GM12878 (cell line): ENCODE results near the gene TMEM252. TPM values are rescaled to one million over a fixed set of nuclear protein-coding genes. Genes with fewer than 3 reads are reported as not detected.

ENCODE experiments used
- ATAC-seq: fragments of 200-7000 bp; cut with Tn5 transposase; 3 replicates; pipeline ENCODE4 v1.9.1; 2020; ENCODE audit warnings: mild to moderate bottlenecking, moderate library complexity
- BruUV-seq: library from RNA; stranded (reverse); fragments of 400-500 nt; replicated peaks from 2 replicates; lab custom pipeline; 2021; lab: Mats Ljungman, UMichigan
- CTCF ChIA-PET: fragments of 300-600 bp; sonication (Branson Sonifier 250); formaldehyde crosslinking; extraction: SDS; loops from one replicate; lab custom pipeline; 2021; ENCODE audit warnings: inconsistent platforms; lab: Yijun Ruan, JAX
- POLR2A ChIA-PET: fragments of 350-600 bp; formaldehyde crosslinking; extraction: SDS; loops from one replicate; lab custom pipeline; 2021; ENCODE audit warnings: inconsistent platforms; lab: Charles Lee
- RAD21 ChIA-PET: fragments of 300-600 bp; sonication (Branson Sonifier 250); formaldehyde crosslinking; loops from one replicate; lab custom pipeline; 2023; ENCODE audit warnings: antibody characterized with exemption; ENCODE audit not compliant: unreplicated experiment; lab: Charles Lee
- SMC1A ChIA-PET: fragments of 300-600 bp; sonication (Branson Sonifier 250); formaldehyde crosslinking; loops from one replicate; lab custom pipeline; 2023; ENCODE audit not compliant: unreplicated experiment, uncharacterized antibody; lab: Charles Lee
- DNase-seq: peaks from one replicate; pipeline ENCODE4 v3.0.0-alpha.2; 2011; ENCODE audit warnings: low read depth, low spot score
- FAIRE-seq: peaks from 3 replicates; lab custom pipeline; 2011; peaks lifted over from hg19 to GRCh38; lab: Jason Lieb, UNC
- H2AFZ ChIP-seq: 2 replicates; pipeline ENCODE4 v1.6.0; 2011; ENCODE audit warnings: low read depth, low read length, control low read depth; ENCODE audit not compliant: control insufficient read depth
- H3K27ac ChIP-seq: 2 replicates; pipeline ENCODE4 v1.5.1; 2011; ENCODE audit warnings: control low read depth; ENCODE audit not compliant: control insufficient read depth, insufficient read depth
- H3K27me3 ChIP-seq, 2 experiments: replicated peaks in 1 of 2; 2 replicates each; pipeline versions ENCODE4 v1.6.0 to v1.6.1; 2011; ENCODE audit warnings: low read length in 1 of 2; ENCODE audit not compliant: control insufficient read depth in 2 of 2, insufficient read depth in 2 of 2
- H3K36me3 ChIP-seq, 2 experiments: 2 replicates each; pipeline ENCODE4 v1.5.1; 2011; ENCODE audit warnings: low read length in 1 of 2; ENCODE audit not compliant: control insufficient read depth in 2 of 2, insufficient read depth in 2 of 2
- H3K4me1 ChIP-seq: 2 replicates; pipeline ENCODE4 v1.6.1; 2011; ENCODE audit warnings: mild to moderate bottlenecking, low read length, moderate library complexity, mixed read lengths; ENCODE audit not compliant: control insufficient read depth, insufficient read depth
- H3K4me2 ChIP-seq: 2 replicates; pipeline ENCODE4 v1.6.0; 2011; ENCODE audit warnings: control low read depth; ENCODE audit not compliant: control insufficient read depth, insufficient read depth
- H3K4me3 ChIP-seq: fragments of 200-600 bp; sonication (generic); 2 replicates; pipeline ENCODE4 v1.5.1; 2016
- H3K79me2 ChIP-seq: 2 replicates; pipeline ENCODE4 v1.6.0; 2011; ENCODE audit warnings: low read length; ENCODE audit not compliant: control insufficient read depth, insufficient read depth
- H3K9ac ChIP-seq: 2 replicates; pipeline ENCODE4 v1.8.0; 2011; ENCODE audit warnings: low read length, control low read depth, mixed read lengths; ENCODE audit not compliant: control insufficient read depth, insufficient read depth
- H3K9me3 ChIP-seq: replicated peaks from 3 replicates; pipeline ENCODE4 v1.5.1; 2011; ENCODE audit warnings: mild to moderate bottlenecking, low read length; ENCODE audit not compliant: control insufficient read depth, insufficient read depth
- H4K20me1 ChIP-seq: 2 replicates; pipeline ENCODE4 v1.6.0; 2011; ENCODE audit not compliant: control insufficient read depth, insufficient read depth
- CBFB ChIP-seq: IDR thresholded peaks from 2 replicates; pipeline ENCODE4 v1.6.1; 2016; ENCODE audit warnings: antibody characterized with exemption, low read depth
- IKZF2 ChIP-seq, 2 experiments: fragments of 450-650 bp; IDR thresholded peaks; 2 replicates each; pipeline ENCODE4 v1.6.1; 2017; ENCODE audit warnings: mild to moderate bottlenecking in 2 of 2, moderate library complexity in 2 of 2
- LARP7 ChIP-seq: fragments of 450-650 bp; IDR thresholded peaks from 2 replicates; pipeline ENCODE4 v1.6.1; 2017; ENCODE audit warnings: mild to moderate bottlenecking
- POLR2A ChIP-seq: IDR thresholded peaks from 2 replicates; pipeline ENCODE4 v1.6.1; 2011; ENCODE audit warnings: low read depth, mild to moderate bottlenecking, low read length
- RBBP5 ChIP-seq: fragments of 200-600 bp; sonication (generic); conservative IDR thresholded peaks from 2 replicates; pipeline ENCODE4 v1.6.1; 2016
- RCOR1 ChIP-seq: conservative IDR thresholded peaks from 2 replicates; pipeline ENCODE4 v1.6.1; 2012; ENCODE audit warnings: low read depth, low read length, improper control_type of control experiment
- STAT1 ChIP-seq: fragments of 450-650 bp; conservative IDR thresholded peaks from 2 replicates; pipeline ENCODE4 v1.6.1; 2014; ENCODE audit warnings: antibody characterized with exemption, mild to moderate bottlenecking
- SUZ12 ChIP-seq: fragments of 200-600 bp; sonication (generic); IDR thresholded peaks from one replicate; pipeline ENCODE4 v1.6.1; 2018; ENCODE audit warnings: antibody characterized with exemption, mild to moderate bottlenecking; ENCODE audit not compliant: unreplicated experiment
- WGBS: methylation state at CpG from one replicate; pipeline ENCODE4 v1.1.6; 2016; ENCODE audit warnings: low lambda C conversion rate; ENCODE audit not compliant: insufficient replicate concordance, insufficient coverage; ENCODE audit errors: missing lambda C conversion rate; 5-methylcytosine and 5-hydroxymethylcytosine counted together
- in situ Hi-C: fragments of 300-500 bp; cut with MboI; formaldehyde crosslinking; loops from 9 replicates; pipeline ENCODE4 v1.14.3; 2018; ENCODE audit warnings: mixed read lengths
- intact Hi-C: fragments of 100-400 bp; cut with micrococcal nuclease; formaldehyde crosslinking; loops from one replicate; pipeline ENCODE4 v1.14.2; 2022; ENCODE audit not compliant: unreplicated experiment
- polyA plus RNA-seq, 11 experiments: library from polyadenylated mRNA; depleted of rRNA in 4 of 11; unstranded in 6 of 11; stranded (reverse) in 5 of 11; fragments of >200 nt; fragmentation: Nextera tagmentation in 4 of 11; fragmentation: Illumina TruSeq in 1 of 11; extraction: Ambion mirVana in 4 of 11; extraction: Trizol in 1 of 11; gene quantifications; 1 replicate in 1 of 11; 2 replicates in 10 of 11; pipeline versions ENCODE4 v1.2.1 to v1.2.3, GENCODE V29; 2011 to 2016; ENCODE audit warnings: inconsistent platforms in 2 of 11, missing spikeins in 2 of 11, low read depth in 1 of 11
- total RNA-seq, 4 experiments: library from RNA; depleted of rRNA in 3 of 4; stranded (reverse); fragments of >200 nt in 3 of 4; fragmentation: Illumina TruSeq in 1 of 4; extraction: Trizol in 1 of 4; gene quantifications; 2 replicates each; pipeline versions ENCODE4 v1.2.1 to v1.2.3, GENCODE V29; 2013 to 2021
- TF ChIP-seq, protein P1 (sequence below): IDR thresholded peaks from 2 replicates; pipeline ENCODE4 v1.6.1; 2012; ENCODE audit warnings: low read depth, low read length, improper control_type of control experiment

The TMEM252 gene
- total and polyA plus RNA-seq, 10 of the 15 experiments (the other 5 are each of a cell fraction or from before 2014, with no cell fraction given): not detected

GRCh38 chr9:68567565-68567964 is 26.9 kb upstream of the TMEM252 start:
- intact Hi-C loops: loop anchor here (5.0 to 10.0 kb wide), 3 partner anchors 60 to 223 kb away; no protein-coding TSS in a partner anchor
- ChIA-PET POLR2A (no interaction called here), CTCF (interaction anchor here (0.8 to 3.0 kb wide), 25 partner anchors 8 to 554 kb away, joined by 3 to 23 read pairs (median 4); no protein-coding TSS in a partner anchor), SMC1A (interaction anchor here (0.7 to 2.3 kb wide), 10 partner anchors 11 to 399 kb away, joined by 3 to 9 read pairs (median 4); partner anchors contain the start of gene TMEM252), RAD21 (interaction anchor here (0.8 to 1.9 kb wide), 6 partner anchors 8 to 430 kb away, joined by 3 to 9 read pairs (median 4); no protein-coding TSS in a partner anchor)
- no peak for FAIRE-seq
- 60% methylated on average over 3 of the region's 3 CpGs for WGBS
- Histone ChIP-seq H3K4me2 (no peak overlapping the region), H3K4me1 (no peaks in the 10 kb centered on the region), H3K4me3 (no peak overlapping the region), H3K27ac (no peak overlapping the region), H3K9ac (no peak overlapping the region), H3K27me3 (peaks cover 4 to 8% of the 10 kb centered on the region in 2 experiments), H3K9me3 (peaks cover 7% of the 10 kb centered on the region; the same call in 2 of the 3 replicates), H2AFZ (no peak overlapping the region), H3K36me3 (no peaks in the 10 kb centered on the region), H3K79me2 (no peaks in the 10 kb centered on the region), H4K20me1 (no peaks in the 10 kb centered on the region)
- in situ Hi-C loops: loop anchor here (25.0 kb wide), 1 partner anchor 205 kb away; the partner anchor contains the start of gene PGM5
- no TSS peak for BruUV-seq
- no peak for TF ChIP-seq SUZ12
- TF ChIP-seq IKZF2 (IDR thresholded peaks at IDR 0.05): no peak
- TF ChIP-seq CBFB: no peak
- TF ChIP-seq, protein P1, sequence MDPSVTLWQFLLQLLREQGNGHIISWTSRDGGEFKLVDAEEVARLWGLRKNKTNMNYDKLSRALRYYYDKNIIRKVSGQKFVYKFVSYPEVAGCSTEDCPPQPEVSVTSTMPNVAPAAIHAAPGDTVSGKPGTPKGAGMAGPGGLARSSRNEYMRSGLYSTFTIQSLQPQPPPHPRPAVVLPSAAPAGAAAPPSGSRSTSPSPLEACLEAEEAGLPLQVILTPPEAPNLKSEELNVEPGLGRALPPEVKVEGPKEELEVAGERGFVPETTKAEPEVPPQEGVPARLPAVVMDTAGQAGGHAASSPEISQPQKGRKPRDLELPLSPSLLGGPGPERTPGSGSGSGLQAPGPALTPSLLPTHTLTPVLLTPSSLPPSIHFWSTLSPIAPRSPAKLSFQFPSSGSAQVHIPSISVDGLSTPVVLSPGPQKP: no peak
- TF ChIP-seq POLR2A: no peak
- TF ChIP-seq LARP7: no peak
- TF ChIP-seq STAT1: no peak
- TF ChIP-seq RCOR1: no peak
- TF ChIP-seq RBBP5: no peak
- no peak for ATAC-seq
- no peak for DNase-seq
